ENCODE results near the gene GPR26.

The GPR26 gene, protein sequence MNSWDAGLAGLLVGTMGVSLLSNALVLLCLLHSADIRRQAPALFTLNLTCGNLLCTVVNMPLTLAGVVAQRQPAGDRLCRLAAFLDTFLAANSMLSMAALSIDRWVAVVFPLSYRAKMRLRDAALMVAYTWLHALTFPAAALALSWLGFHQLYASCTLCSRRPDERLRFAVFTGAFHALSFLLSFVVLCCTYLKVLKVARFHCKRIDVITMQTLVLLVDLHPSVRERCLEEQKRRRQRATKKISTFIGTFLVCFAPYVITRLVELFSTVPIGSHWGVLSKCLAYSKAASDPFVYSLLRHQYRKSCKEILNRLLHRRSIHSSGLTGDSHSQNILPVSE

GRCh38 chr10:123666318-123667236, at the start of gene GPR26:
GPR26 (plus strand) TSS chr10:123666355; CDS start chr10:123666408, 53 bp downstream.
- no peak for DNase-seq

GRCh38 chr10:123618224-123618623, 47.9 kb upstream of the GPR26 start:
- no peak for DNase-seq

DNA sequence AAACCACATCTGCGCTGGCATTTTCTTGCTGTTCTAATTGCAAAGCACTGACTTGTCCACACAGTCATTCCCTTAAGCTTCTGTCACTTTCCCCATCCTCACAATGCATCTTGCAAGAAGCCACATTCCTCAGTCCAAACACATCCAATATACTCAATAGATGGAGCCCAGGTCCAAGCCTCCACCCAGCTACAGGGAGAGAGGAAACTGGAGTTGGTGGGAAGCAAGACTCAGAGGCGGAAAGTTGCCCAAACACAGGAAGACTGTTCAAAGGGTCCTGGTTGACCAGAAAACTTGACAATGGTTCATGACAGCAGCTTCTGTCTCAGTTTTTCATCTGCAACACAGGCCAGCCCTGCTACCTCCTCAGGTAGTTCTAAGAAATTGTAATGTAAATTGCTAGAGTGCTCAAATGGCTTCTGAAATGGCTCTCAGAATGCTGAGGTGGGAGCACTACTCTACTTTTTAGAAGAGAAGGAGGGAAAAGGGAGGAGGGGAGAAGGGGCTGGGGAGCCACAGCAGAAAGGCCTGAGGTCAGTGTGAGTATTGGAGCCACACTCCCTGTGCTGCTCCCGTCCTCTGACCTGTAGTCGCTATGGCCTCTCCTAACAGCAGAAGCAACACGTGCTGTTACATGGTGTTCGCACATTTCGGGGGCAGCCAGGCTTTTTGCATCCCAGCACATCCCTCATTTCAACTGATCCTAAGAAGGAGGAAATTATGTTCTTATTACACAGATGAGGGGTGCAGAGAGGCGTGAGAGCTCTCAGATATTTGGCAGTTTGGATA, 46.9 kb upstream of the GPR26 start:
- no peak for DNase-seq

DNA sequence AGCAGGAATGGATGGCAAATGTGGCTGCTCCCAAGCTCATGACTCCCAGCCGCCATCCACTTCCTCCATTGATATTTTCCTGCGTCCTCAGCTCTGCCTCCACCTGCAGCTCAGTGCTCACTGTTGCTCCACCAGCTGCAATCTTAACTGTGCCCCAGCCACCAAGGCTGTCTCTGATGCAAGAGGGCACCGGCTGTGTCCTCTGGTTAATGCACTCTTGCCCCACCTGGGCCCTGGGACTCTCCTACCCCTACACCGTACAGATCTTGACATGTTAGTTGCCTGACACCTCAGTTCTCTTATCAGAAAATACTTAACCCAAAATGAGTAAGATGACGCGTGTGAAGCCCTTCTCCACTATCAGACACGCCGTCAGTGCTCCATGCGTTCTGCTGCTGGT, 45.5 kb upstream of the GPR26 start:
- DNase-seq: no peak

- DNase-seq: no peak
These were observed 44.7 kb upstream of the GPR26 start for GRCh38 chr10:123621492-123621891.

GRCh38 chr10:123621916-123622315, 44.2 kb upstream of the GPR26 start:
- no peak for DNase-seq

DNA sequence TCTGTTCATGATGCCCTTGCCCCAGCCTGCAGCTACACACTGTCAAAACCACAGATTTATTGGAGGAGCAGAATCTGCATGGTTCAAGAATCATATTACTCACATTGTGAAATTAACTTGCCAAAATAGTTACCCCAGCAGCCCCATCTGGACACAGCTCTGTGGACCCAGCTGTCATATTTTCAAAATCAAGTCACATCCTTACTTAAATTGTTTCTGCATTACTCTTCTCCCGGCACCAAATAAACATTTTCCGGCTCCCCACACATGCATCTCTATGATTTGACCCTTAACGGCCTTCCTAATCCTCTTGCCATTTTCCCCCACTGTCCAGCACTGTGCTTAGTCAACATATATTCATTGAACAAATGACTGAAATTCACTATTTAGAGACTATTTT, 43.8 kb upstream of the GPR26 start:
- no peak for DNase-seq

- DNase-seq: no peak
These were observed 42.1 kb upstream of the GPR26 start for GRCh38 chr10:123624086-123624485.

GRCh38 chr10:123633106-123633505, 33.0 kb upstream of the GPR26 start:
- DNase-seq: no peak

- no peak for DNase-seq
These were observed 32.5 kb upstream of the GPR26 start for GRCh38 chr10:123633636-123634035.

GRCh38 chr10:123634221-123634620, 31.9 kb upstream of the GPR26 start:
- no peak for DNase-seq

GRCh38 chr10:123635131-123635530, 31.0 kb upstream of the GPR26 start:
- no peak for DNase-seq

- DNase-seq: no peak
These were observed 30.4 kb upstream of the GPR26 start for GRCh38 chr10:123635745-123636144.

DNA sequence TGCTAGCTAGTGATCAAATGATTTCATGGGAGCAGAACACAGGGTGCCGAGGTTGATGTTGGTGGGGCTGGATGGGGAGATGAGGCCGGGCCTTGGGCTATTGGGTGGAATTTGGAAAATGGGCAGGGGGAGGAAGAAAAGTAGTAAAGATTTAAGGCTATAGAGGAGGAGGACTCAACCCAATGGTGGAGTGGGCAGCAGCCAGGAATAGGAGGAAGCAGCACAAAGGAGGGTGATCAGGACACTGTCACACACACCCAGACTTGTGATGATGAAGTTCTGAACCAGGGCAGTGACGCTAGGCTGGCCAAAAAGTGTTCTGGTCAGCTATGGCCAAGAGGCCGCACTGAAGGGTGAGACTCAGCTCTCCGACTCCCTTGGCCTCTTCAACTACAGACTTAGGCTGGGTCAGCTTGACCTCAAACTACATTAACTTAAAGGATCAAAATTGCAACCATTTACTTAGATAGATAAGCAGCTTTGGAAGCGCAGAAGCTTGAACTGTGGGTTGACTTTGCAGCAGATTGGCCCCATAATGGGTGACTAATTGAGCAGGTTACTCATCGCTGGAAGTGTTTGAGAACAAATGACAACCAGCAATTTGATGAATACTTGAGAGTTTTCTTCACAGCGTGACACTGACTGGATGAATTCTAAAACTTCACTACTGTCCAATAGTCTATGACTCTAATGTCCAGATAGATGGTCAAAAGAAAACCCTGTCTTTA, 29.4 kb upstream of the GPR26 start:
- no peak for DNase-seq

GRCh38 chr10:123637326-123637880, 28.8 kb upstream of the GPR26 start:
- no peak for DNase-seq

DNA sequence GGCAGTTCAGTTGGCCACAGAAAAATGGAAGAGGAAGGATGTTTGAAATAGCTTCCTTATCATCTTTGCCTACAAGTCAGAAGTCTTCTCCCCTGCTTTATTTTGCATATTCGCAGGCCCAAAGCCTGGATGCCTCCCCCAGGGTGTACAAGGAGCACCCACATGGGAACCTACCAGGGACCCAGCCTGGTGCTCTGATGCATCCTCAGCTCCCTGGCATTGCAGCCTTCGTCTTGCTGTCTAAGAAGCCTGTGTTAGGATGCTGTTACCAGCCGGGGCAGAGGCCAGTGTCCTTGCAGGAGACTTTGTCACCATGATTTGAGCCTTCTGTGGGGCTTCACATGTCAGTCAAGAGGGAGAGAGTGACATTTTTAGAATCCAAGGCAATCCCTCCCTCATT, 27.0 kb upstream of the GPR26 start:
- no peak for DNase-seq

GRCh38 chr10:123640016-123640535, 26.1 kb upstream of the GPR26 start:
- no peak for DNase-seq

GRCh38 chr10:123642293-123642692, 23.9 kb upstream of the GPR26 start:
- DNase-seq: no peak

GRCh38 chr10:123642697-123643096, 23.5 kb upstream of the GPR26 start:
- no peak for DNase-seq

GRCh38 chr10:123643315-123643714, 22.8 kb upstream of the GPR26 start:
- no peak for DNase-seq

DNA sequence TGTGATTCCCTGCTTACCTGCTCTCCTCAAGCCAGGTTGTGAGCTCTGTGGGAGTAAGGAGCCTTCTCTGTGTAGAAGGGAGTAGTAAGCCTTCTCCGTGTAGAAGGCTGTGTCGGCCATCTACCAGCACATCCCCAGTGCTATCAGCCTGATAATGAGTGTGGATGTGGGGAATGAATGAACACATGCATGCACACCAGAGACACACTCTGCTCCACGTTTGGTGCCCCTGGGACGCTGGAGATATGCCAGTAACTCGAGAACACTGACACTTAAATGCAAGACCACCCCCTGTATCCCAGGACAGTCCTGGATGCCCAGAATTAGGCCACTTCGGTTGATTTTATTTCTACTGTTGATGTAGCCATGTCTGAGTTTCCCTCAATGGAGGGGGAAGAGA, 21.1 kb upstream of the GPR26 start:
- DNase-seq: no peak

- no peak for DNase-seq
These were observed 20.5 kb upstream of the GPR26 start for GRCh38 chr10:123645615-123646014.
